IMR-90 (cell line): Measurements from ENCODE around the gene BRF1. TPM values are rescaled to one million over a fixed set of nuclear protein-coding genes. Genes with fewer than 3 reads are reported as not detected.

Source experiments
- ATAC-seq: fragments of 200-7000 bp; cut with Tn5 transposase; 2 replicates; pipeline ENCODE4 v1.9.1; 2020; ENCODE audit warnings: low read depth, mild to moderate bottlenecking, moderate library complexity
- BruUV-seq: library from RNA; stranded (reverse); fragments of 400-500 nt; replicated peaks from 2 replicates; lab custom pipeline; 2021; lab: Mats Ljungman, UMichigan
- CTCF ChIA-PET: fragments of 300-600 bp; formaldehyde crosslinking; extraction: SDS; loops from one replicate; lab custom pipeline; 2021; ENCODE audit warnings: antibody characterized with exemption; lab: Yijun Ruan, JAX
- POLR2A ChIA-PET: fragments of 300-600 bp; sonication (Branson Sonifier 250); formaldehyde crosslinking; loops from one replicate; lab custom pipeline; 2022; ENCODE audit warnings: antibody characterized with exemption; ENCODE audit not compliant: unreplicated experiment; lab: Charles Lee
- DNase-seq: peaks from one replicate; pipeline ENCODE4 v3.0.0; 2013
- H2AFZ ChIP-seq: replicated peaks from 2 replicates; pipeline ENCODE3; 2013; ENCODE audit warnings: low read length, mild to moderate bottlenecking; ENCODE audit not compliant: poor library complexity
- H2AK5ac ChIP-seq: 2 replicates; pipeline ENCODE4 v1.6.1; 2013; ENCODE audit warnings: low read depth, low read length, inconsistent platforms
- H2AK9ac ChIP-seq: replicated peaks from 2 replicates; pipeline ENCODE3; 2013; ENCODE audit warnings: mild to moderate bottlenecking, low read depth, low read length, moderate library complexity; ENCODE audit not compliant: poor library complexity
- H2BK120ac ChIP-seq: 2 replicates; pipeline ENCODE4 v1.6.1; 2013; ENCODE audit warnings: low read depth, low read length, inconsistent platforms
- H2BK15ac ChIP-seq: 3 replicates; pipeline ENCODE4 v1.6.1; 2013; ENCODE audit warnings: low read depth, low read length, inconsistent platforms
- H2BK20ac ChIP-seq: 2 replicates; pipeline ENCODE4 v1.6.1; 2013; ENCODE audit warnings: low read depth, mild to moderate bottlenecking, inconsistent platforms, low read length, moderate library complexity
- H2BK5ac ChIP-seq: 2 replicates; pipeline ENCODE4 v1.6.1; 2013; ENCODE audit warnings: mild to moderate bottlenecking, low read depth, low read length, inconsistent platforms; ENCODE audit not compliant: poor library complexity, severe bottlenecking
- H3K14ac ChIP-seq: replicated peaks from 2 replicates; pipeline ENCODE4 v1.6.1; 2013; ENCODE audit warnings: low read depth, low read length, inconsistent platforms
- H3K18ac ChIP-seq: 2 replicates; pipeline ENCODE4 v1.6.1; 2013; ENCODE audit warnings: low read depth, low read length, control low read depth
- H3K23ac ChIP-seq: 2 replicates; pipeline ENCODE4 v1.6.1; 2013; ENCODE audit warnings: low read depth, low read length, inconsistent platforms
- H3K27ac ChIP-seq: 2 replicates; pipeline ENCODE4 v1.5.1; 2013; ENCODE audit warnings: mild to moderate bottlenecking, control low read depth, low read length; ENCODE audit not compliant: insufficient read depth
- H3K27me3 ChIP-seq: 2 replicates; pipeline ENCODE4 v1.6.1; 2013; ENCODE audit warnings: low read length; ENCODE audit not compliant: control insufficient read depth, insufficient read depth
- H3K36me3 ChIP-seq: 2 replicates; pipeline ENCODE4 v1.6.1; 2013; ENCODE audit warnings: low read length, mixed read lengths; ENCODE audit not compliant: control insufficient read depth, insufficient read depth
- H3K4ac ChIP-seq: 2 replicates; pipeline ENCODE4 v1.6.1; 2013; ENCODE audit warnings: low read depth, low read length, inconsistent platforms
- H3K4me1 ChIP-seq: 2 replicates; pipeline ENCODE4 v1.6.1; 2013; ENCODE audit warnings: low read length, mixed read lengths; ENCODE audit not compliant: control insufficient read depth, insufficient read depth
- H3K4me2 ChIP-seq: 2 replicates; pipeline ENCODE4 v1.6.1; 2013; ENCODE audit warnings: low read depth, mild to moderate bottlenecking, control low read depth, low read length, moderate library complexity
- H3K4me3 ChIP-seq: 2 replicates; pipeline ENCODE4 v1.5.1; 2013; ENCODE audit warnings: low read depth, mild to moderate bottlenecking, control low read depth, low read length, moderate library complexity; ENCODE audit not compliant: insufficient read depth
- H3K56ac ChIP-seq: 2 replicates; pipeline ENCODE4 v1.6.1; 2013; ENCODE audit warnings: low read length, inconsistent platforms; ENCODE audit not compliant: insufficient read depth; ENCODE audit errors: extremely low read depth
- H3K79me1 ChIP-seq, 2 experiments: 2 replicates each; pipeline ENCODE4 v1.6.1; 2013; ENCODE audit warnings: low read length in 2 of 2, inconsistent platforms in 1 of 2, low read depth in 1 of 2
- H3K9ac ChIP-seq: 2 replicates; pipeline ENCODE4 v1.6.1; 2013; ENCODE audit warnings: low read depth, low read length, control low read depth
- H3K9me1 ChIP-seq: 2 replicates; pipeline ENCODE4 v1.6.1; 2013; ENCODE audit warnings: low read length, inconsistent platforms; ENCODE audit not compliant: insufficient read depth
- H3K9me3 ChIP-seq: 2 replicates; pipeline ENCODE4 v1.6.1; 2013; ENCODE audit warnings: low read length; ENCODE audit not compliant: control insufficient read depth, insufficient read depth
- H4K20me1 ChIP-seq: 2 replicates; pipeline ENCODE4 v1.6.1; 2013; ENCODE audit warnings: low read length, inconsistent platforms; ENCODE audit not compliant: insufficient read depth
- H4K5ac ChIP-seq: 2 replicates; pipeline ENCODE4 v1.6.1; 2013; ENCODE audit warnings: mild to moderate bottlenecking, low read depth, low read length, control low read depth
- H4K8ac ChIP-seq, 2 experiments: 2 replicates each; pipeline ENCODE4 v1.6.1; 2013; ENCODE audit warnings: low read depth in 2 of 2, low read length in 2 of 2, control low read depth in 1 of 2, inconsistent platforms in 1 of 2
- H4K91ac ChIP-seq: 2 replicates; pipeline ENCODE4 v1.6.1; 2013; ENCODE audit warnings: low read depth, low read length, inconsistent platforms; ENCODE audit not compliant: insufficient read depth
- BHLHE40 ChIP-seq: fragments of 150-350 bp; IDR thresholded peaks from 2 replicates; pipeline ENCODE4 v1.6.1; 2016; ENCODE audit warnings: mild to moderate bottlenecking, low read depth, low read length
- CEBPB ChIP-seq: IDR thresholded peaks from 2 replicates; pipeline ENCODE4 v1.6.1; 2012; ENCODE audit warnings: low read depth, low read length, improper control_type of control experiment
- CHD1 ChIP-seq: IDR thresholded peaks from 2 replicates; pipeline ENCODE4 v1.6.1; 2012; ENCODE audit warnings: low read depth, low read length, improper control_type of control experiment
- ELK1 ChIP-seq: fragments of 150-350 bp; IDR thresholded peaks from 2 replicates; pipeline ENCODE4 v1.6.1; 2016; ENCODE audit warnings: low read depth, mild to moderate bottlenecking, low read length, moderate library complexity, borderline replicate concordance
- FOS ChIP-seq: fragments of 150-350 bp; IDR thresholded peaks from 2 replicates; pipeline ENCODE4 v1.6.1; 2016; ENCODE audit warnings: low read depth, low read length
- MAFK ChIP-seq: IDR thresholded peaks from 2 replicates; pipeline ENCODE4 v1.6.1; 2012; ENCODE audit warnings: low read depth, low read length, improper control_type of control experiment
- MAZ ChIP-seq: IDR thresholded peaks from 2 replicates; pipeline ENCODE4 v1.6.1; 2012; ENCODE audit warnings: low read depth, mild to moderate bottlenecking, low read length, improper control_type of control experiment, moderate library complexity, borderline replicate concordance
- MXI1 ChIP-seq: IDR thresholded peaks from 2 replicates; pipeline ENCODE4 v1.6.1; 2012; ENCODE audit warnings: low read depth, mild to moderate bottlenecking, low read length, moderate library complexity, borderline replicate concordance
- RAD21 ChIP-seq: IDR thresholded peaks from 2 replicates; pipeline ENCODE4 v1.6.1; 2012; ENCODE audit warnings: low read length, improper control_type of control experiment
- RCOR1 ChIP-seq: IDR thresholded peaks from 2 replicates; pipeline ENCODE4 v1.6.1; 2012; ENCODE audit warnings: mild to moderate bottlenecking, low read length, improper control_type of control experiment; ENCODE audit not compliant: insufficient replicate concordance
- RFX5 ChIP-seq: IDR thresholded peaks from 2 replicates; pipeline ENCODE4 v1.8.0; 2012; ENCODE audit warnings: low read depth, mild to moderate bottlenecking, low read length, moderate library complexity
- SMC3 ChIP-seq: fragments of 150-350 bp; IDR thresholded peaks from 2 replicates; pipeline ENCODE4 v1.6.1; 2016; ENCODE audit warnings: low read depth, mild to moderate bottlenecking, antibody characterized with exemption, low read length, moderate library complexity
- USF2 ChIP-seq: fragments of 150-350 bp; IDR thresholded peaks from 2 replicates; pipeline ENCODE4 v1.6.1; 2017; ENCODE audit warnings: mild to moderate bottlenecking, antibody characterized with exemption, low read length, low read depth
- WGBS, 2 experiments: methylation state at CpG; one replicate each; pipeline versions ENCODE4 v1.1.5 to v1.1.7; 2013; ENCODE audit warnings: missing lambda C conversion rate in 2 of 2; ENCODE audit not compliant: insufficient read length in 1 of 2; ENCODE audit errors: extremely low coverage in 2 of 2; 5-methylcytosine and 5-hydroxymethylcytosine counted together
- dilution Hi-C: fragments of 300-500 bp; cut with HindIII; formaldehyde crosslinking; loops from one replicate; pipeline ENCODE4 v1.14.3; 2018; ENCODE audit warnings: low sequenced_read_pairs; ENCODE audit not compliant: unreplicated experiment
- in situ Hi-C: fragments of 300-500 bp; cut with MboI; formaldehyde crosslinking; loops from 3 replicates; pipeline ENCODE4 v1.14.3; 2019; ENCODE audit warnings: low sequenced_read_pairs, inconsistent platforms, mixed read lengths
- intact Hi-C: fragments of 100-400 bp; cut with micrococcal nuclease; formaldehyde crosslinking; loops from 2 replicates; pipeline ENCODE4 v1.10.0; 2022
- polyA plus RNA-seq, 3 experiments: library from polyadenylated mRNA; depleted of rRNA; stranded (reverse); fragments of >200 nt; gene quantifications; 2 replicates each; pipeline ENCODE4 v1.2.3, GENCODE V29; 2012; ENCODE audit warnings: low replicate concordance in 1 of 3
- total RNA-seq: library from RNA; depleted of rRNA; stranded (reverse); fragments of >200 nt; gene quantifications from 2 replicates; pipeline ENCODE4 v1.2.3, GENCODE V29; 2012

BRF1 gene
- total and polyA plus RNA-seq, 2 of the 4 experiments (the other 2 are of a cell fraction): 12.4 to 16.7 TPM

DNA sequence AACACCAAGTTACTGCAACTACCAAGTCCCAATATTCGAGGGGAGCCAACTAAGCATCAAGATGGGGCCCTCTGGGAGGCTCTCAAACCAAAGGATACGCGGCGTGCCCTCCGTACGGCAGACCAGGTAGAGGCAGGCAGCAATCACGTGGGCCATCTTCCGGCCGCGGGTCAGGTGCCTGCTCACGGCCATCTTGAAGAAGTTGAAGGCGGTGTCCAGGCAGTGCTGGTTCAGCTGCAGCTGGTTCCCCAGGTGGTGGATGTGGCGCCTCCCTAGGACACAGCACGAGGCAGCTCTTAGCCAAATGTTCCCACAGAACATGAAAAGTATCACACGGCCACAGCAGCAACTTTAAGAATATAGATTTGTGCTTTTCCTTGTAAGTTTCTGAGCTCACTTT is 28.2 kb downstream of the BRF1 start:
- Histone ChIP-seq H4K20me1 (peaks cover 18% of the 10 kb centered on the region), H3K56ac (no peak overlapping the region), H2AK9ac (no peak overlapping the region), H3K4me2 (no peak overlapping the region), H2BK15ac (no peak overlapping the region), H3K9me1 (peaks cover 4% of the 10 kb centered on the region; the same call in 1 of the 2 replicates), H3K23ac (no peak overlapping the region), H3K4me1 (peaks cover 6% of the 10 kb centered on the region), H2AK5ac (no peak overlapping the region), H2BK20ac (no peak overlapping the region), H2BK120ac (no peak overlapping the region), H3K79me1 (peaks cover 2 to 29% of the 10 kb centered on the region in 2 experiments; a peak in 3 of 4 replicates), H4K8ac (no peak overlapping the region), H3K4me3 (no peak overlapping the region), H3K18ac (no peak overlapping the region), H4K91ac (no peak overlapping the region), H3K36me3 (peaks cover 4% of the 10 kb centered on the region), H2AFZ (no peak overlapping the region), H3K27me3 (no peaks in the 10 kb centered on the region), H3K14ac (no peak overlapping the region), H3K9me3 (no peaks in the 10 kb centered on the region), H3K27ac (no peak overlapping the region), H2BK5ac (no peak overlapping the region), H4K5ac (no peak overlapping the region), H3K9ac (no peak overlapping the region), H3K4ac (no peak overlapping the region)
- ChIA-PET CTCF (interaction anchor here (0.6 kb wide), 1 partner anchor 9 kb away, joined by 4 read pairs; no protein-coding TSS in a partner anchor), POLR2A (no interaction called here)
- TF ChIP-seq MAFK (no peak), BHLHE40 (no peak), MXI1 (no peak), RAD21 (no peak), MAZ (no peak), CEBPB (no peak), RFX5 (no peak), FOS (no peak), CHD1 (no peak), SMC3 (no peak), USF2 (no peak), ELK1 (no peak), RCOR1 (no peak)
- WGBS, 2 experiments: 100% methylated on average over 4 of the region's 15 CpGs; no CpG with 5 or more reads in 1 of the 2 experiments
- no TSS peak for BruUV-seq
- in situ Hi-C loops: no loop called here
- no peak for ATAC-seq
- dilution Hi-C loops: no loop called here
- no peak for DNase-seq
- intact Hi-C loops: no loop called here
